ENCODE data around the gene COPG1. TPM values are rescaled to one million over a fixed set of nuclear protein-coding genes. Genes with fewer than 3 reads are reported as not detected.

COPG1 gene
- total RNA-seq, 1 experiment from 2014 or later, result 132 TPM

DNA sequence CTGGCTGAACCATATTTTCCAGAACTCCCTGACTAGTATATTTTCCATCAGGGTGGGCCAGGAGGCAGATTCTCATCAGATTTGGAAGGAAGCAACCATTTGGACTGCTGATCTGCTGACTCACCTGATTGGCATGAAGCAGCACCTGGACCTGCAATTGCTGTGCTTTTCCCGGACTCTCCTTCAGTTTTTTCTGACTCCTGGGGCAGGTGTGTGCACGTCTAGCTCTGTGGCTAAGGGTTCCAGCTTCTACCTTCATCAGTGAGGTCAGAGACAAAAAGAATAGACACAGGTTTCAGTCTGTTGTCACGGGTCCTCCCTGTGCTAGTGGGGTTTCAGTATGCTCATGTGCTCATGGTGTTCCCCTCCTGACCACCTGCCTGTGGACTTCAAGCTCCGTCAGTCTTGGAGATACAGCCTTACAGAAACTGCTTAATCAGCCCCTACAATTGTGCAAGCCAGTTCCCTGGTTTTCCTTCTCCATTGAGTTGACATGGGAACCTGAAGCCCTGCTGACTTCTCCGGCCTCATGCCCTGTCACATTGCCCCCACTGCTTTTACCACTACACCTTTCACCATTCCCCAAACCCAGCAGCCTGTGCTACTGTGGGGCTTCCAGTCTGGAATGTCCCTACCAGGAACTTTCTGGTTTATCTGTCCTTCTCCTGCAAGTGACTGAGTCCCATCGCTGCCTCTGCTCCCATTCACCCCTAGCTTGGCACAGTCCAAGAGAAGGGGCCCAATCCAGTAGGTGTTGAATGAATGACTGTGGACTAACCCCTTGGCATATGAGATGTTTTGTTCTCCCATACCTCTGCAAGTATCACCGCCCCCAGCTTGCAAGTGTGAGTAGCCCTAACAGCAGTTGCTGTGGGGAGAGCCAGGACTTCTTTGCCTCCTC is 61.0 kb downstream of the COPG1 start (continued):
- TF ChIP-seq, protein P1, sequence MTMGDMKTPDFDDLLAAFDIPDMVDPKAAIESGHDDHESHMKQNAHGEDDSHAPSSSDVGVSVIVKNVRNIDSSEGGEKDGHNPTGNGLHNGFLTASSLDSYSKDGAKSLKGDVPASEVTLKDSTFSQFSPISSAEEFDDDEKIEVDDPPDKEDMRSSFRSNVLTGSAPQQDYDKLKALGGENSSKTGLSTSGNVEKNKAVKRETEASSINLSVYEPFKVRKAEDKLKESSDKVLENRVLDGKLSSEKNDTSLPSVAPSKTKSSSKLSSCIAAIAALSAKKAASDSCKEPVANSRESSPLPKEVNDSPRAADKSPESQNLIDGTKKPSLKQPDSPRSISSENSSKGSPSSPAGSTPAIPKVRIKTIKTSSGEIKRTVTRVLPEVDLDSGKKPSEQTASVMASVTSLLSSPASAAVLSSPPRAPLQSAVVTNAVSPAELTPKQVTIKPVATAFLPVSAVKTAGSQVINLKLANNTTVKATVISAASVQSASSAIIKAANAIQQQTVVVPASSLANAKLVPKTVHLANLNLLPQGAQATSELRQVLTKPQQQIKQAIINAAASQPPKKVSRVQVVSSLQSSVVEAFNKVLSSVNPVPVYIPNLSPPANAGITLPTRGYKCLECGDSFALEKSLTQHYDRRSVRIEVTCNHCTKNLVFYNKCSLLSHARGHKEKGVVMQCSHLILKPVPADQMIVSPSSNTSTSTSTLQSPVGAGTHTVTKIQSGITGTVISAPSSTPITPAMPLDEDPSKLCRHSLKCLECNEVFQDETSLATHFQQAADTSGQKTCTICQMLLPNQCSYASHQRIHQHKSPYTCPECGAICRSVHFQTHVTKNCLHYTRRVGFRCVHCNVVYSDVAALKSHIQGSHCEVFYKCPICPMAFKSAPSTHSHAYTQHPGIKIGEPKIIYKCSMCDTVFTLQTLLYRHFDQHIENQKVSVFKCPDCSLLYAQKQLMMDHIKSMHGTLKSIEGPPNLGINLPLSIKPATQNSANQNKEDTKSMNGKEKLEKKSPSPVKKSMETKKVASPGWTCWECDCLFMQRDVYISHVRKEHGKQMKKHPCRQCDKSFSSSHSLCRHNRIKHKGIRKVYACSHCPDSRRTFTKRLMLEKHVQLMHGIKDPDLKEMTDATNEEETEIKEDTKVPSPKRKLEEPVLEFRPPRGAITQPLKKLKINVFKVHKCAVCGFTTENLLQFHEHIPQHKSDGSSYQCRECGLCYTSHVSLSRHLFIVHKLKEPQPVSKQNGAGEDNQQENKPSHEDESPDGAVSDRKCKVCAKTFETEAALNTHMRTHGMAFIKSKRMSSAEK (CRISPR knock-in tag; IDR thresholded peaks at IDR 0.05; ENCODE audit: borderline replicate concordance), result no peak
- TF ChIP-seq, protein P2, sequence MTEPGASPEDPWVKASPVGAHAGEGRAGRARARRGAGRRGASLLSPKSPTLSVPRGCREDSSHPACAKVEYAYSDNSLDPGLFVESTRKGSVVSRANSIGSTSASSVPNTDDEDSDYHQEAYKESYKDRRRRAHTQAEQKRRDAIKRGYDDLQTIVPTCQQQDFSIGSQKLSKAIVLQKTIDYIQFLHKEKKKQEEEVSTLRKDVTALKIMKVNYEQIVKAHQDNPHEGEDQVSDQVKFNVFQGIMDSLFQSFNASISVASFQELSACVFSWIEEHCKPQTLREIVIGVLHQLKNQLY (CRISPR knock-in tag; IDR thresholded peaks at IDR 0.05), result no peak
- TF ChIP-seq, protein P3, sequence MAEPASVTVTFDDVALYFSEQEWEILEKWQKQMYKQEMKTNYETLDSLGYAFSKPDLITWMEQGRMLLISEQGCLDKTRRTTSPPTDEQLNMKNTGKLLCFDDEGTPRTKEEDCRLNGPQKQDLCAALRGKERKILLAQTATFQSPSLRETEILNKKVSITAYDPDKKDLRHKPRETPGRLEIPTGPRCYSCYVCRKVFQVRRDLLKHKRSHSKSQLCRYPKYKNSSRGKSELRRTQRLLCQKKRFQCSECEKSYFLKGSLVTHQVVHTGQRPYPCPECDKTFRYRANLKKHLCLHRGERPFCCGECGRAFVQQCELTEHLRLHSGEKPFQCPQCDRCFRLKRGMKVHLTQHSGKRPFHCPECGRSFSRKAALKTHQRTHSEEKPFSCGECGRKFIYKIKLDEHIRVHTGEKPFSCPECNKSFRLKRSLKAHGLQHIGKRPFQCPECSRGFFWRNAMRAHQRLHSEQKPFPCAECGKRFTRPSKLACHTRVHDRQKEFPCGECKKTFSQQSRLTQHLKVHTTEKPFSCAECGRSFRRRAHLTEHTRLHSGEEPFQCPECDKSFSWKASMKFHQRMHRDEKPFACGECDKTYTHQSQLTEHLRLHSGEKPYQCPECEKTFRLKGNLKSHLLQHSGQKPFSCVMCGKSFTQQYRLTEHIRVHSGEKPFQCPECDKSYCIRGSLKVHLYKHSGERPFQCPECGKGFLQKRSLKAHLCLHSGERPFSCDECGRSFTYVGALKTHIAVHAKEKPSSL (CRISPR knock-in tag; conservative IDR thresholded peaks at IDR 0.05), result no peak
- no peak for TF ChIP-seq ZBTB21 (CRISPR knock-in tag; IDR thresholded peaks at IDR 0.05; ENCODE audit: borderline replicate concordance)
- TF ChIP-seq CBFB (CRISPR knock-in tag; IDR thresholded peaks at IDR 0.05; ENCODE audit: low read depth), result no peak
- TF ChIP-seq ELF4 (CRISPR knock-in tag; IDR thresholded peaks at IDR 0.05; ENCODE audit: low read depth), result no peak
- no peak for TF ChIP-seq RORB (CRISPR knock-in tag; IDR thresholded peaks at IDR 0.05)

DNA sequence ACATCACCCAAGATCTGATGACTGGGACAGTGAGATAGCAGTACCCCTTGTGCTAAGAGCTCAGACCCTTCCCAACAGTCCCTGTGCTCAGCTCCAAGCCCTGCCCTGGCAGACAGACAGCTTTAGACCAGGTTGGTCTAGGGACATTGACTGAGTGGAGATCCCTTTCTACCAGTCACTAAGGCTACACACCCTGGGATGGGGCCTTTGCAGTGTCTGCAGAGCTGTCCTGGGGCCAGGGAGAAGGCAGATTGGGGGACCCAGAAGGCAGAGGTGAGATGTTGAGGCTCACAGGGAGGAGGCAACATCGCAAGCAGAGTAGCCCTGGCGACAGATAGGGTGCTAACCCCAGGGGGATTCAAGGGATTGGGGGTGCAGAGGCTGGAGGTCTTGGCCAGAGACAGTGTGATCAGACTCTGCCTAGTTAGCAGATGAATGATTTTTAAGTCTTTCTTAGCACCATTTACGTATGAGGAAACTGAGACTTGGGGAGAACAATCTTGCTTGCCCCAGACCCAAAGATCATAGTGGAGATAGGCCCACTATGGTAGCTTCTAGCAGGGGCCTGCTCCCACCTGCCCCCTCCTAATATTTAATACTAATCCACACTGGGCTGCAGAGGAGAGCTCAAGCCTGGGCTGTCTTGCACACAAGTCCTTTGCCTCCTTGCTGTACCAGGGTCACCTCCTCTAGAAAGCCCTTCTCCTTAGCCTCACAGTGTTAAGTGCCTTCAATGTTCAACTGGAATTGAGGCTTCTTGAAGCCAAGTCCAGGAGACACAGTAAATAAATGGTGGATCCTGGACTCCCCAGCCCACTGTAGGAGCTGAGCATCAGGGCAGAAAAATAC is 61.9 kb downstream of the COPG1 start:
- Mint-ChIP-seq H3K4me3 (no peak overlapping the region), H3K9me3 (no peaks in the 10 kb centered on the region), H3K27ac (no peak overlapping the region; the same call in 1 of the 2 replicates), H3K4me1 (peaks cover 17% of the 10 kb centered on the region), H3K36me3 (no peaks in the 10 kb centered on the region), H3K27me3 (ENCODE audit: low read depth) (no peaks in the 10 kb centered on the region; the same call in 1 of the 2 replicates)
- DNase-seq (ENCODE audit: low spot score), result no peak
- ATAC-seq, result no peak
- ChIA-PET CTCF (interaction anchor here (0.7 to 1.1 kb wide), 2 partner anchors 65 to 342 kb away, joined by 3 to 5 read pairs; no protein-coding TSS in a partner anchor), POLR2A (no interaction called here)
- TF ChIP-seq SOX15 (CRISPR knock-in tag; IDR thresholded peaks at IDR 0.05) (no peak), JAZF1 (CRISPR knock-in tag; IDR thresholded peaks at IDR 0.05) (no peak), MYBL2 (CRISPR knock-in tag; IDR thresholded peaks at IDR 0.05) (no peak), NFYB (CRISPR knock-in tag; conservative IDR thresholded peaks at IDR 0.05; ENCODE audit: low read depth) (no peak), TEAD4 (CRISPR knock-in tag; IDR thresholded peaks at IDR 0.05) (no peak), OVOL2 (CRISPR knock-in tag; IDR thresholded peaks at IDR 0.05; ENCODE audit: borderline replicate concordance) (no peak), EMX1 (CRISPR knock-in tag; IDR thresholded peaks at IDR 0.05) (no peak), CBFB (CRISPR knock-in tag; IDR thresholded peaks at IDR 0.05; ENCODE audit: low read depth) (no peak), ZNF416 (CRISPR knock-in tag; IDR thresholded peaks at IDR 0.05) (no peak), NR2C2 (CRISPR knock-in tag; IDR thresholded peaks at IDR 0.05) (no peak)
- TF ChIP-seq, protein P4, sequence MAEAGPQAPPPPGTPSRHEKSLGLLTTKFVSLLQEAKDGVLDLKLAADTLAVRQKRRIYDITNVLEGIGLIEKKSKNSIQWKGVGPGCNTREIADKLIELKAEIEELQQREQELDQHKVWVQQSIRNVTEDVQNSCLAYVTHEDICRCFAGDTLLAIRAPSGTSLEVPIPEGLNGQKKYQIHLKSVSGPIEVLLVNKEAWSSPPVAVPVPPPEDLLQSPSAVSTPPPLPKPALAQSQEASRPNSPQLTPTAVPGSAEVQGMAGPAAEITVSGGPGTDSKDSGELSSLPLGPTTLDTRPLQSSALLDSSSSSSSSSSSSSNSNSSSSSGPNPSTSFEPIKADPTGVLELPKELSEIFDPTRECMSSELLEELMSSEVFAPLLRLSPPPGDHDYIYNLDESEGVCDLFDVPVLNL (CRISPR knock-in tag; IDR thresholded peaks at IDR 0.05; ENCODE audit: borderline replicate concordance, low read depth), result no peak
- TF ChIP-seq, protein P5, sequence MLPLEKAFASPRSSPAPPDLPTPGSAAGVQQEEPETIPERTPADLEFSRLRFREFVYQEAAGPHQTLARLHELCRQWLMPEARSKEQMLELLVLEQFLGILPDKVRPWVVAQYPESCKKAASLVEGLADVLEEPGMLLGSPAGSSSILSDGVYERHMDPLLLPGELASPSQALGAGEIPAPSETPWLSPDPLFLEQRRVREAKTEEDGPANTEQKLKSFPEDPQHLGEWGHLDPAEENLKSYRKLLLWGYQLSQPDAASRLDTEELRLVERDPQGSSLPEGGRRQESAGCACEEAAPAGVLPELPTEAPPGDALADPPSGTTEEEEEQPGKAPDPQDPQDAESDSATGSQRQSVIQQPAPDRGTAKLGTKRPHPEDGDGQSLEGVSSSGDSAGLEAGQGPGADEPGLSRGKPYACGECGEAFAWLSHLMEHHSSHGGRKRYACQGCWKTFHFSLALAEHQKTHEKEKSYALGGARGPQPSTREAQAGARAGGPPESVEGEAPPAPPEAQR (CRISPR knock-in tag; IDR thresholded peaks at IDR 0.05), result no peak
- TF ChIP-seq, protein P6, sequence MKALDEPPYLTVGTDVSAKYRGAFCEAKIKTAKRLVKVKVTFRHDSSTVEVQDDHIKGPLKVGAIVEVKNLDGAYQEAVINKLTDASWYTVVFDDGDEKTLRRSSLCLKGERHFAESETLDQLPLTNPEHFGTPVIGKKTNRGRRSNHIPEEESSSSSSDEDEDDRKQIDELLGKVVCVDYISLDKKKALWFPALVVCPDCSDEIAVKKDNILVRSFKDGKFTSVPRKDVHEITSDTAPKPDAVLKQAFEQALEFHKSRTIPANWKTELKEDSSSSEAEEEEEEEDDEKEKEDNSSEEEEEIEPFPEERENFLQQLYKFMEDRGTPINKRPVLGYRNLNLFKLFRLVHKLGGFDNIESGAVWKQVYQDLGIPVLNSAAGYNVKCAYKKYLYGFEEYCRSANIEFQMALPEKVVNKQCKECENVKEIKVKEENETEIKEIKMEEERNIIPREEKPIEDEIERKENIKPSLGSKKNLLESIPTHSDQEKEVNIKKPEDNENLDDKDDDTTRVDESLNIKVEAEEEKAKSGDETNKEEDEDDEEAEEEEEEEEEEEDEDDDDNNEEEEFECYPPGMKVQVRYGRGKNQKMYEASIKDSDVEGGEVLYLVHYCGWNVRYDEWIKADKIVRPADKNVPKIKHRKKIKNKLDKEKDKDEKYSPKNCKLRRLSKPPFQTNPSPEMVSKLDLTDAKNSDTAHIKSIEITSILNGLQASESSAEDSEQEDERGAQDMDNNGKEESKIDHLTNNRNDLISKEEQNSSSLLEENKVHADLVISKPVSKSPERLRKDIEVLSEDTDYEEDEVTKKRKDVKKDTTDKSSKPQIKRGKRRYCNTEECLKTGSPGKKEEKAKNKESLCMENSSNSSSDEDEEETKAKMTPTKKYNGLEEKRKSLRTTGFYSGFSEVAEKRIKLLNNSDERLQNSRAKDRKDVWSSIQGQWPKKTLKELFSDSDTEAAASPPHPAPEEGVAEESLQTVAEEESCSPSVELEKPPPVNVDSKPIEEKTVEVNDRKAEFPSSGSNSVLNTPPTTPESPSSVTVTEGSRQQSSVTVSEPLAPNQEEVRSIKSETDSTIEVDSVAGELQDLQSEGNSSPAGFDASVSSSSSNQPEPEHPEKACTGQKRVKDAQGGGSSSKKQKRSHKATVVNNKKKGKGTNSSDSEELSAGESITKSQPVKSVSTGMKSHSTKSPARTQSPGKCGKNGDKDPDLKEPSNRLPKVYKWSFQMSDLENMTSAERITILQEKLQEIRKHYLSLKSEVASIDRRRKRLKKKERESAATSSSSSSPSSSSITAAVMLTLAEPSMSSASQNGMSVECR (CRISPR knock-in tag; IDR thresholded peaks at IDR 0.05; ENCODE audit: borderline replicate concordance), result no peak
